HUES6 (cell line): ENCODE results near the gene WRAP53.
"Not testable (repeated sequence)": the region's sequence is repeated elsewhere in the genome, so short reads cannot be mapped to it uniquely, and the experiment has no call there.

Experiments used
- H3K27ac ChIP-seq: 2 replicates; pipeline ENCODE4 v1.7.0; 2013; ENCODE audit warnings: low read depth, mild to moderate bottlenecking, low read length, inconsistent platforms
- H3K27me3 ChIP-seq: 2 replicates; pipeline ENCODE4 v1.6.1; 2013; ENCODE audit warnings: low read length; ENCODE audit not compliant: control insufficient read depth, insufficient read depth
- H3K36me3 ChIP-seq: 2 replicates; pipeline ENCODE4 v1.6.1; 2013; ENCODE audit warnings: low read length; ENCODE audit not compliant: control insufficient read depth, insufficient read depth
- H3K4me1 ChIP-seq: 2 replicates; pipeline ENCODE4 v1.6.1; 2013; ENCODE audit warnings: low read length; ENCODE audit not compliant: control insufficient read depth, insufficient read depth
- H3K4me3 ChIP-seq: 2 replicates; pipeline ENCODE4 v1.5.1; 2013; ENCODE audit warnings: low read depth, low read length
- H3K9ac ChIP-seq: one replicate; pipeline ENCODE4 v1.6.1; 2013; ENCODE audit warnings: mild to moderate bottlenecking, low read length
- H3K9me3 ChIP-seq: 2 replicates; pipeline ENCODE4 v1.6.1; 2013; ENCODE audit warnings: low read depth, low read length; ENCODE audit not compliant: control insufficient read depth, insufficient read depth

WRAP53 gene

DNA sequence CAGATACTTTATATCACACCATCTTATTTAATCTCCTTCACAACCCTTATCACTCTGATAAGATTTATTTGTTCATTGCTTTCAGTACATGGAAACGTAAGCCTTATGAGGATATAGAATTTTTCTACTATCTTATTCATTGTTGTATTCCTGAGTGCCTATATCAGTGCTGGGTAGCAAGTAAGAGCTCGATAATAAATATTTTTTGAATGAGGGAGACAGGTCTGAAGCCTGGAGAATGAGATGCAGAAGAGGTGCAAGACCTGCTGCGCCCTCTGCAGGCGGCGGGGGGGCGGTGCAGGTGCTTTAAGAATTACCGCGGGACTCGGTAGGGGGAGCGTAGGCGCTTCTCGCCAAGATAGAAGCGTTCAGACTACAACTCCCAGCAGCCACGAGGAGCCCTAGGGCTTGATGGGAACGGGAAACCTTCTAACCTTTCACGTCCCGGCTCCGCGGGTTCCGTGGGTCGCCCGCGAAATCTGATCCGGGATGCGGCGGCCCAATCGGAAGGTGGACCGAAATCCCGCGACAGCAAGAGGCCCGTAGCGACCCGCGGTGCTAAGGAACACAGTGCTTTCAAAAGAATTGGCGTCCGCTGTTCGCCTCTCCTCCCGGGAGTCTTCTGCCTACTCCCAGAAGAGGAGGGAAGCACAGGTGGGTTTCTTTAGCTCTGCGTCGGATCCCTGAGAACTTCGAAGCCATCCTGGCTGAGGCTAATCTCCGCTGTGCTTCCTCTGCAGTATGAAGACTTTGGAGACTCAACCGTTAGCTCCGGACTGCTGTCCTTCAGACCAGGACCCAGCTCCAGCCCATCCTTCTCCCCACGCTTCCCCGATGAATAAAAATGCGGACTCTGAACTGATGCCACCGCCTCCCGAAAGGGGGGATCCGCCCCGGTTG is at the start of gene WRAP53:
TSS of gene WRAP53 (plus strand) at position 570 of the 900 bp plus-strand sequence. CDS start at position 742, 172 bp downstream.
- Histone ChIP-seq H3K36me3 (peaks cover 14% of the 10 kb centered on the region), H3K4me3 (peak within 1 kb of the TSS; percentile 85), H3K27ac (peak within 1 kb of the TSS; percentile 99), H3K9me3 (no peaks in the 10 kb centered on the region), H3K9ac (peak within 1 kb of the TSS; percentile 98), H3K4me1 (peaks cover 14% of the 10 kb centered on the region; the same call in 1 of the 2 replicates), H3K27me3 (no peaks in the 10 kb centered on the region)

DNA sequence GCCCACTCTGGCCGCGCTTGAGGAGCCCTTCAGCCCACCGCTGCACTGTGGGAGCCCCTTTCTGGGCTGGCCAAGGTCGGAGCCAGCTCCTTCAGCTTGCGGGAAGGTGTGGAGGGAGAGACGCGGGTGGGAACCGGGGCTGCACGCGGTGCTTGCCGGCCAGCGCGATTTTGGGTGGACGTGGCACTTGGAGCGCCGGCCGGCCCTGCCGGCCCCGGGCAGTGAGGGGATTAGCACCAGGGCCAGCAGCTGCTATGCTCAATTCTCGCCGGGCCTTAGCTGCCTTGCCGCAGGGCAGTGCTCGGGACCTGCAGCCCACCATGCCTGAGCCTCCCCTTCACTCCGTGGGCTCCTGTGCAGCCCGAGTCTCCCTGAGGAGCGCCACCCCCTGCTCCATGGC is 47.5 kb upstream of the WRAP53 start:
- no peaks in the 10 kb centered on the region for H3K27me3 ChIP-seq
- H3K9ac ChIP-seq, result no peak overlapping the region
- no peaks in the 10 kb centered on the region for H3K36me3 ChIP-seq
- H3K4me3 ChIP-seq, result no peak overlapping the region
- H3K9me3 ChIP-seq, result no peaks in the 10 kb centered on the region
- H3K27ac ChIP-seq, result no peak overlapping the region
- H3K4me1 ChIP-seq, result peaks cover 8% of the 10 kb centered on the region

DNA sequence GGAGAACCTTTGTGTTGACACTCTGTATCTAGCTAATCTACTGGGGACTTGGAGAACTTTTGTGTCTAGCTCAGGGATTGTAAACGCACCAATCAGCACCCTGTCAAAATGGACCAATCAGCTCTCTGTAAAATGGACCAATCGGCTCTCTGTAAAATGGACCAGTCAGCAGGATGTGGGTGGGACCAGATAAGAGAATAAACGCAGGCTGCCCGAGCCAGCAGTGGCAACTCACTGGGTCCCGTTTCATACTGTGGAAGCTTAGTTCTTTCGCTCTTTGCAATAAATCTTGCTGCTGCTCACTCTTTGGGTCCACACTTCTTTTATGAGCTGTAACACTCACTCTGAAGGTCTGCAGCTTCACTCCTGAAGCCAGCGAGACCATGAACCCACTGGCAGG is 46.6 kb upstream of the WRAP53 start:
- H3K4me1 ChIP-seq, H3K9me3 ChIP-seq, H3K9ac ChIP-seq, H3K27ac ChIP-seq, H3K4me3 ChIP-seq, H3K27me3 ChIP-seq, H3K36me3 ChIP-seq: not testable (repeated sequence)

DNA sequence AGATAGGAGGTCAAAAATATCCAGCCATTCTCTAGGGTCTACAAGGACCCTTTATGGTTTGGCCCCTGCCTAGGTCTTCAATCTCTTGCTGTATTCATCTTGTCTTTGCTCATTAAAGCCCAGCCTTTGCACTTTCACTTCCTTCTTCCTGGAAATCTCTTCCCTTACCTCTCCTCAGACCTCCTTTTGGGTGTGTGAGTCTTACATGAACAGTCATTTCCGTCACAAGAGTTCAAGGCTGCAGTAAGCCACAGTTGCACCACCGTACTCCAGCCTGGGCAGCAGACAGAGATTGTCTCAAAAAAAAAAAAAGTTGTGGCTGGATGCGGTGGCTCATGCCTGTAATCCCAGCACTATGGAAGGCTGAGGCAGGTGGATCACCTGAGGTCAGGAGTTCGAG is 43.5 kb upstream of the WRAP53 start:
- Histone ChIP-seq H3K36me3 (no peaks in the 10 kb centered on the region), H3K4me3 (no peak overlapping the region), H3K9me3 (no peaks in the 10 kb centered on the region), H3K4me1 (peaks cover under 1% of the 10 kb centered on the region; the same call in 1 of the 2 replicates), H3K27ac (no peak overlapping the region), H3K9ac (no peak overlapping the region), H3K27me3 (peaks cover 2% of the 10 kb centered on the region)

DNA sequence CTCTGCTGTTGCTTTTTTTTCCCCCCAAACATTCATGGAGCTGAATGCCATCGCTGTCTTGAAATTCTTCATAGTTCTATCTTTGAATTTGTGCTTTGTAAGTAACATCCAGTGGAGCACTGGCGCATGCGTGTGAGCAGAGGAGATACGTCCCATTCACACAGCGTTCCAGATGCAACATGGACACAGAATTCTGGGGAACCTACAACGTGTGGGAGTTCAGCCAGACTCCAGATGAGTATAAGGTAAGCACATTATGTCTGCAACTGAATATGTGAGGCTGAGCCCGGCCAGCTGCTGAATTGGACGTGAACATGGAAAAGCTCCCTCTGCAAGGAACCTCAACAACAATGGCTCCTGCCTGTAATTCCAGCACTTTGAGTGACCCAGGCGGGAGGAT is 41.8 kb upstream of the WRAP53 start:
- H3K4me3 ChIP-seq, result no peak overlapping the region
- H3K27ac ChIP-seq, result no peak overlapping the region
- H3K4me1 ChIP-seq, result peaks cover 6% of the 10 kb centered on the region; the same call in 1 of the 2 replicates
- H3K36me3 ChIP-seq, result no peaks in the 10 kb centered on the region
- H3K27me3 ChIP-seq, result peaks cover 14% of the 10 kb centered on the region
- no peak overlapping the region for H3K9ac ChIP-seq
- no peaks in the 10 kb centered on the region for H3K9me3 ChIP-seq

DNA sequence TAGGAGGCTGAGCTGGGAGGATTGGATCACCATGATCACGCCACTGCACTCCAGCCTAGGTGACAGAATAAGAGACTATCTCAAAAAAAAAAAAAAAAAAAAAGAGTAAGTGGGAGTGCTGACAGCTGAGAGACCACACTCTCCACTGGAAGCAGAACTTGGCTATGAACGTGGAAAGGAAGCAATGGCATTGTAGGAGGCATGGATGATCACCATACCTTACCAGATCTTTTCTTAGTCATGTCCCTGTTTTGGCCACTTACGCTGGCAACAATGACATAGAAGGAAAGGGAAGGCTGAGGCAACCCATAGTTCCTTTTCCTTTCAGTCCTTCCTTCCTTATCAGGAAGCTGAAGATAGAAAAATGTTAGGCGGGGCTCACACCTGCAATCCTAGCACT is 41.3 kb upstream of the WRAP53 start:
- Histone ChIP-seq H3K9me3 (no peaks in the 10 kb centered on the region), H3K27ac (no peak overlapping the region), H3K4me3 (no peak overlapping the region), H3K36me3 (no peaks in the 10 kb centered on the region), H3K9ac (no peak overlapping the region), H3K4me1 (peaks cover 6% of the 10 kb centered on the region; the same call in 1 of the 2 replicates), H3K27me3 (peaks cover 19% of the 10 kb centered on the region)

DNA sequence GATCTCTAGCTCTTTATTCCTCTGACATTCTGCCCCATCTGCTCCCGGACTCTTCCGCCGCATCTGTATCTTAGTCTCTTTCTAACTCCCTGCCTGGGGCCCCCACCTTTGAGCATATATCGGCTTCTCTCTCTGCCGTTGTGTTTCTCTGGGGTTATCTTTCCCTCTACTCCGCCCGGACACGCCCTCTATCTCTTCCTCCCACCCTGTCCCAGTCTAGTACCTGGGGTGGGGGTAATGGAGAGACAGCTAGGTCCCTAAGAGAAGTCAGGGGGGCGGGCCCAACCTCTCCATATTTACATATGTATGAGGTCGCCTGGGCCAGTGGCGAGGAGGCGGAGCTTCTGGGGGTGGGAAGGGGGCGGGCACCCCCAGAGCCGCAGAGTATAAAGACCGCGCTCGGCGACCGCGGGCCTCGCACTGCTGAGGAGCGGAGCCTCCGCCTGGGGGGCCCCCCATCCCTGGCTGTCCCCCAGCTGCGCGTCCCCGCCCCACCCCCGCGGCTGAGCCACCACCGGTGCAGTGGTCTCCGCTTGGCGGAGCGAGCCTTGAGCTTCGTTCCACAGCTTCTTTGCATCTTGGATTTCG is 37.7 kb upstream of the WRAP53 start, which contains the start of gene ATP1B2:
TSS of gene ATP1B2 (plus strand) at position 418 of the 588 bp plus-strand sequence. CDS start 593 bp downstream, outside the sequence.
- H3K27ac ChIP-seq, result no peak within 1 kb of the TSS
- peaks cover 16% of the 10 kb centered on the region for H3K4me1 ChIP-seq
- no peaks in the 10 kb centered on the region for H3K9me3 ChIP-seq
- no peaks in the 10 kb centered on the region for H3K36me3 ChIP-seq
- peak within 1 kb of the TSS; percentile 77 for H3K4me3 ChIP-seq
- no peak within 1 kb of the TSS for H3K9ac ChIP-seq
- peaks cover 43% of the 10 kb centered on the region for H3K27me3 ChIP-seq

DNA sequence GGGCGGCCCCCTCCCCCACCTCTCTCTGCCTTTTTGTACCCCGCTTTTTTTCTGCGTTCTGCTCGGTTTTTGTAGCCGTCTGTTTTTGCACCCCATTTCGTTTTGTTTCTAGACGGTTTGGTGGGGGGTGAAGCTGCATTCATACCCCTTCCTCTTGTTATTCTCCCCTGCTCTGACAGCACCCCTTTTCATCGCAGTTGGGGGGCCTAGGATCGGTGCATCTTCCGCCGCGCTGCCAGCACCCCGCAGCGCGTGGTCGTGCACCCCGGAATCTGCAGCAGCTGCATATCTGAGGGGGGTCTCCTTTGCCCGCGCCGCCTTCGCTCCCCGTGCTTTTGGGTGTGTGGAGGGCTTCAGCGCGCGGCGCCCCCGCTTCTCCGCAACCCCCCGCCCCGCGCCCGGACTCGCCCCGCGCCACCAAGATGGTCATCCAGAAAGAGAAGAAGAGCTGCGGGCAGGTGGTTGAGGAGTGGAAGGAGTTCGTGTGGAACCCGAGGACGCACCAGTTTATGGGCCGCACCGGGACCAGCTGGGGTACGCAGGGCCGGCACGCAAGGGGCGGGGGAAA is 37.1 kb upstream of the WRAP53 start:
- Histone ChIP-seq H3K9me3 (no peaks in the 10 kb centered on the region), H3K27me3 (peaks cover 43% of the 10 kb centered on the region), H3K27ac (no peak overlapping the region), H3K4me1 (peaks cover 17% of the 10 kb centered on the region), H3K9ac (no peak overlapping the region), H3K36me3 (no peaks in the 10 kb centered on the region), H3K4me3 (peak overlapping the region; percentile 77)

DNA sequence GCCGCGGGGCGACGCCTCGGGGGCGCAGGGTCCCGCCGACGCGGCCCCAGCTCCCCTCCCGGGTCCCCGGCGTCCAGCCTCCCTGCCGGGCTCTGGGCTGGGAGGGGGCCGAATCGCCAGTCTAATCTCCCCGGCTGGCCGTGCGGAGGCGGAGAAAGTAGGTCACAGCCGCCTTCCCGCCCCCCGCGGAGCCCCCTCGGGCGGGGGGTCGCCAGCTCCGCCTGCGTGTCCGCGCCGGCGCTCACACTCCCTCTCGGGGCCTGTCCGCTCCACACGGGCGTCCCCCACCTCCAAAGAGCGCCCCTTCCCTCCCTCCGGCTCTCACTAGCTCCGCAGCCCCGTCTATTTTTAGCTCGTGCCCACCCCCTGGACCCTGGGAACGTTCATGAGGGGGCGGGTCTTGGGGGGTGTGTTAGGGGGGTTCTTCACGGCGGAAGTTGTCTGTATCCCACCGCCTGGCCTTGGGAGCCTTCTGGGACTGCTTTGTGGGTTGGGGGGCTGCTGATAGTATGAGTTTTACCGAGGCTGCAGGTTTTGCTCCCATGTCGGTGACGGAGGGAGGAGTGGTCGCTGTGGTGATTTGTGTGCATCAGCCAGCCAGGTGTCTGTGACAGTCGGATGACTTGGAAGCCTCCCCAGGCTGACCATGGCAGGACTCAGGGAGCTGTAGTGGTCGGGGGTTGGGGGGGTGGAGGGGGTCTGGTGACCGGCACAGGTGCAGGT is 36.5 kb upstream of the WRAP53 start:
- no peaks in the 10 kb centered on the region for H3K9me3 ChIP-seq
- peaks cover 43% of the 10 kb centered on the region for H3K27me3 ChIP-seq
- H3K4me3 ChIP-seq, result peak overlapping the region; percentile 77

DNA sequence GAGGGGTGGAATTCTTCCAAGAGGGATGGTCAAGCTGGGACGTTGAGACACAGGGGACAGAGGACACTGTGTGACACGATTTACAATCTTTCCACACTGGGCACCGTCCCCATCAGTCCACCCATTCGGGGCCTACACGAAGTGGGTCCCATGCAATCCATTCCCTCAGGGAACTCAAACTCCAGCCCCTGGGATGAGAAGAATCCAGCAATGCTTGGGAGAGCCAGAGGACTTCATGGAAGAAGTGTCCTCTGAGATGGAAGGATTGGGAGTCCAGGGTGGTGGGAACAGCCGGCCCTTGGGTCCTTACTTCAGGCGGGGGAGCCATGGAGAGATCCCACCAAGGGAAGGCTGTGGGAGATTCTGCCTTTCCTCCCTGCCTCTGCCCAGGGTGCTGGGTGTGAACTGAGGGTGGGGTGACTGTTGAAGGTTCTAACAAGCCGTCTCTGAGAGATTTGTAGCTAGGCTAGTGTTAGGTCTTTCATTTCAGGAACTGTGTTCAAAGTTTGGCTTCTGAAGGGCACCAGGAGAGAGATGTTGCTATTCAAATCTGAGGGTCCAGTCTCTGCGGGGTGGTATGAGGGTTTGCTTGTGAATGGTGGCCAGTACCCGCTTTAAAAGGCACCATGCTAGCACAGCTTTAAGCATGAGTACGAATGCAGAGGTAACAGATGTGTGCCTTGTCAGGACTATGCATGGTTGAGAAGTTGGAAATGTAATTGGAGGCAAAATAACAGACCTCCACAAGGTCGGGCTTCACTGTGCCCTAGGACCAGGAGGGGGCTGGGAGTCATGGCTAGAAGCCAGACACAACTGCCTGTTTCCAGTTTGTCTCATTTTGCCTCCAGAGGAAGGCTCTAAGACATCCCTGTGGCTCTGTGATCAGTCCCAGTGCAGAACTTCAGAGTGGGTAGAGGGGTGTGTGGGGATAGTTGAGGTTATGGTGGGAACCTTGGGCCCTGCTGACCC is 35.6 kb upstream of the WRAP53 start:
- peaks cover 27% of the 10 kb centered on the region for H3K4me1 ChIP-seq
- no peaks in the 10 kb centered on the region for H3K9me3 ChIP-seq
- H3K36me3 ChIP-seq, result no peaks in the 10 kb centered on the region
- H3K9ac ChIP-seq, result no peak overlapping the region
- H3K27me3 ChIP-seq, result peaks cover 43% of the 10 kb centered on the region
- H3K27ac ChIP-seq, result no peak overlapping the region
- peak overlapping the region; percentile 77; the same call in 1 of the 2 replicates for H3K4me3 ChIP-seq

More for the DNA sequence above, 36.5 kb upstream of the WRAP53 start:
- Histone ChIP-seq H3K9ac (no peak overlapping the region), H3K4me1 (peaks cover 21% of the 10 kb centered on the region), H3K36me3 (no peaks in the 10 kb centered on the region), H3K27ac (no peak overlapping the region)
